Fibroblast of skin of right quadriceps (primary cell): ENCODE results near the gene UBR3.
"Not testable (repeated sequence)": the region's sequence is repeated elsewhere in the genome, so short reads cannot be mapped to it uniquely, and the experiment has no call there.

Experiments
- DNase-seq: peaks from one replicate; pipeline ENCODE4 v3.0.0-alpha.2; 2013

UBR3 gene

GRCh38 chr2:169824373-169825333 lies 2.6 kb upstream of the UBR3 start, which contains the start of gene METTL5:
Gene METTL5 (minus strand): TSS chr2:169824905. CDS start chr2:169824597, 308 bp downstream.
- peak; percentile 75 for DNase-seq

- peak; percentile 38 for DNase-seq
Measured at GRCh38 chr2:169828141-169828811, 1.0 kb downstream of the UBR3 start.

- DNase-seq, result no peak
Measured at GRCh38 chr2:169834401-169834800, 7.1 kb downstream of the UBR3 start.

GRCh38 chr2:169838743-169839489 lies 11.7 kb downstream of the UBR3 start:
- no peak for DNase-seq

GRCh38 chr2:169839954-169840746 lies 12.9 kb downstream of the UBR3 start:
- no peak for DNase-seq

GRCh38 chr2:169840747-169841142 lies 13.5 kb downstream of the UBR3 start:
- no peak for DNase-seq

GRCh38 chr2:169841625-169842024 lies 14.4 kb downstream of the UBR3 start:
- not testable (repeated sequence) for DNase-seq

- no peak for DNase-seq
Measured at GRCh38 chr2:169845016-169845415, 17.8 kb downstream of the UBR3 start.

GRCh38 chr2:169848959-169849693 lies 21.9 kb downstream of the UBR3 start:
- not testable (repeated sequence) for DNase-seq

GRCh38 chr2:169849710-169850109 lies 22.5 kb downstream of the UBR3 start:
- no peak for DNase-seq

- no peak for DNase-seq
Measured at GRCh38 chr2:169853041-169853668, 25.9 kb downstream of the UBR3 start.

- not testable (repeated sequence) for DNase-seq
Measured at GRCh38 chr2:169855281-169856258, 28.3 kb downstream of the UBR3 start.

- no peak for DNase-seq
Measured at GRCh38 chr2:169859423-169859822, 32.2 kb downstream of the UBR3 start.

- no peak for DNase-seq
Measured at GRCh38 chr2:169860149-169860548, 32.9 kb downstream of the UBR3 start.

GRCh38 chr2:169862816-169863215 lies 35.6 kb downstream of the UBR3 start:
- no peak for DNase-seq

- DNase-seq, result no peak
Measured at GRCh38 chr2:169865492-169865891, 38.2 kb downstream of the UBR3 start.

- DNase-seq, result not testable (repeated sequence)
Measured at GRCh38 chr2:169866230-169866629, 39.0 kb downstream of the UBR3 start.

- DNase-seq, result no peak
Measured at GRCh38 chr2:169867579-169867978, 40.3 kb downstream of the UBR3 start.

- DNase-seq, result no peak
Measured at GRCh38 chr2:169868951-169869350, 41.7 kb downstream of the UBR3 start.

GRCh38 chr2:169871369-169871768 lies 44.1 kb downstream of the UBR3 start:
- DNase-seq, result not testable (repeated sequence)
